GM12801 (cell line): Measurements from ENCODE around the gene ZNF791.

Experiments
- CTCF ChIP-seq: IDR thresholded peaks from one replicate; pipeline ENCODE4 v1.5.1; 2011; ENCODE audit warnings: control low read depth; ENCODE audit not compliant: insufficient read length; ENCODE audit errors: extremely low read depth

The ZNF791 gene

GRCh38 chr19:12652219-12652618 lies 41.5 kb downstream of the ZNF791 start:
- no peak for TF ChIP-seq CTCF

GRCh38 chr19:12655546-12655945 lies 44.8 kb downstream of the ZNF791 start:
- TF ChIP-seq CTCF = no peak

- no peak for TF ChIP-seq CTCF
Observed at GRCh38 chr19:12656899-12657571, 46.3 kb downstream of the ZNF791 start.

- no peak for TF ChIP-seq CTCF
Observed at GRCh38 chr19:12657966-12658365, 47.2 kb downstream of the ZNF791 start.

- TF ChIP-seq CTCF = no peak
Observed at GRCh38 chr19:12660980-12661379, 50.3 kb downstream of the ZNF791 start.

GRCh38 chr19:12664406-12665280 lies 53.9 kb downstream of the ZNF791 start:
- no peak for TF ChIP-seq CTCF

- TF ChIP-seq CTCF = no peak
Observed at GRCh38 chr19:12665281-12665573, 54.5 kb downstream of the ZNF791 start.
